HEK293 (cell line): ENCODE measurements around the gene VAT1.
A peak's percentile ranks its signal among the peaks of the same experiment; 100 is the strongest.

ENCODE experiments used
- BCL11B ChIP-seq: fragments of 450-650 bp; formaldehyde crosslinking; IDR thresholded peaks from 2 replicates; pipeline ENCODE4 v1.5.1; 2016; ENCODE audit warnings: low read depth, missing biosample characterization, missing genetic modification characterization
- ELK4 ChIP-seq: IDR thresholded peaks from 2 replicates; pipeline ENCODE4 v1.6.1; 2011; ENCODE audit warnings: mild to moderate bottlenecking, low read depth, low read length, borderline replicate concordance
- IKZF3 ChIP-seq: fragments of 450-650 bp; IDR thresholded peaks from 2 replicates; pipeline ENCODE4 v1.5.0; 2018; ENCODE audit warnings: missing biosample characterization, mild to moderate bottlenecking, missing genetic modification characterization, moderate library complexity
- PBX3 ChIP-seq: sonication (generic); formaldehyde crosslinking; IDR thresholded peaks from 2 replicates; pipeline ENCODE4 v1.8.1; 2022; ENCODE audit warnings: mild to moderate bottlenecking, moderate library complexity, missing genetic modification reagents
- PRDM10 ChIP-seq: fragments of 450-650 bp; formaldehyde crosslinking; IDR thresholded peaks from 2 replicates; pipeline ENCODE4 v1.5.1; 2016; ENCODE audit warnings: missing biosample characterization, missing genetic modification characterization
- SP7 ChIP-seq: fragments of 450-650 bp; formaldehyde crosslinking; IDR thresholded peaks from 2 replicates; pipeline ENCODE4 v1.5.1; 2016; ENCODE audit warnings: missing biosample characterization, missing genetic modification characterization
- TSHZ1 ChIP-seq: fragments of 450-650 bp; formaldehyde crosslinking; IDR thresholded peaks from 2 replicates; pipeline ENCODE4 v1.5.1; 2016; ENCODE audit warnings: missing biosample characterization, missing genetic modification characterization, borderline replicate concordance
- YY1 ChIP-seq: fragments of 450-650 bp; formaldehyde crosslinking; IDR thresholded peaks from 2 replicates; pipeline ENCODE4 v1.5.1; 2018; ENCODE audit warnings: missing biosample characterization, missing genetic modification characterization
- ZBTB26 ChIP-seq: fragments of 450-650 bp; formaldehyde crosslinking; optimal IDR thresholded peaks from 2 replicates; pipeline ENCODE3; 2016; ENCODE audit warnings: missing biosample characterization, mild to moderate bottlenecking, missing genetic modification characterization
- ZNF19 ChIP-seq: fragments of 450-650 bp; formaldehyde crosslinking; IDR thresholded peaks from 2 replicates; pipeline ENCODE4; 2016; ENCODE audit warnings: missing biosample characterization, missing genetic modification characterization, low read depth
- ZNF302 ChIP-seq: fragments of 450-650 bp; formaldehyde crosslinking; IDR thresholded peaks from 2 replicates; pipeline ENCODE4 v1.5.1; 2016; ENCODE audit warnings: missing biosample characterization, missing genetic modification characterization, low read depth
- ZNF341 ChIP-seq: fragments of 450-650 bp; formaldehyde crosslinking; IDR thresholded peaks from 2 replicates; pipeline ENCODE4; 2016; ENCODE audit warnings: low read depth, missing biosample characterization, missing genetic modification characterization
- ZNF37A ChIP-seq: fragments of 450-650 bp; IDR thresholded peaks from 2 replicates; pipeline ENCODE4 v1.5.1; 2018; ENCODE audit warnings: missing biosample characterization, missing genetic modification characterization
- ZNF416 ChIP-seq: fragments of 450-650 bp; formaldehyde crosslinking; IDR thresholded peaks from 2 replicates; pipeline ENCODE4 v1.5.1; 2016; ENCODE audit warnings: missing biosample characterization, missing genetic modification characterization
- ZNF426 ChIP-seq: fragments of 450-650 bp; formaldehyde crosslinking; IDR thresholded peaks from 2 replicates; pipeline ENCODE4 v1.5.1; 2017; ENCODE audit warnings: missing biosample characterization, missing genetic modification characterization, mild to moderate bottlenecking, inconsistent platforms, moderate library complexity
- ZNF549 ChIP-seq: fragments of 450-650 bp; IDR thresholded peaks from 2 replicates; pipeline ENCODE4 v1.5.1; 2018; ENCODE audit warnings: missing biosample characterization, missing genetic modification characterization, mild to moderate bottlenecking, inconsistent platforms, moderate library complexity
- ZNF664 ChIP-seq: fragments of 450-650 bp; formaldehyde crosslinking; IDR thresholded peaks from 2 replicates; pipeline ENCODE4 v1.5.1; 2016; ENCODE audit warnings: missing biosample characterization, missing genetic modification characterization
- ZNF791 ChIP-seq: fragments of 450-650 bp; formaldehyde crosslinking; IDR thresholded peaks from 2 replicates; pipeline ENCODE4 v1.5.1; 2016; ENCODE audit warnings: missing biosample characterization, missing genetic modification characterization
- TF ChIP-seq, protein P1 (sequence below): fragments of 450-650 bp; formaldehyde crosslinking; IDR thresholded peaks from 2 replicates; pipeline ENCODE4 v1.5.1; 2017; ENCODE audit warnings: missing biosample characterization, missing genetic modification characterization
- TF ChIP-seq, protein P2 (sequence below): fragments of 450-650 bp; formaldehyde crosslinking; IDR thresholded peaks from 2 replicates; pipeline ENCODE4 v1.5.1; 2016; ENCODE audit warnings: missing biosample characterization, missing genetic modification characterization

VAT1 gene

GRCh38 chr17:42997984-42998938, 23.9 kb downstream of the VAT1 start, which contains the start of gene RPL27 (continued):
- TF ChIP-seq PRDM10 (tag by site-specific recombination) (peak; percentile 89), IKZF3 (tag by site-specific recombination) (peak; percentile 96), ELK4 (peak; percentile 84), ZNF19 (tag by site-specific recombination) (no peak), ZNF549 (tag by site-specific recombination) (no peak), ZNF791 (tag by site-specific recombination) (no peak), YY1 (tag by site-specific recombination) (peak; percentile 88), ZNF416 (tag by site-specific recombination) (no peak), SP7 (tag by site-specific recombination) (peak; percentile 98), ZNF664 (peak; percentile 23; the same call in 1 of the 2 replicates), ZNF37A (no peak), ZNF341 (tag by site-specific recombination) (peak; percentile 97), BCL11B (tag by site-specific recombination) (0 out of 2 replicates have a peak, but pooled peaks have one; percentile 37), ZNF426 (tag by site-specific recombination) (no peak), ZBTB26 (peak; percentile 66), ZNF302 (tag by site-specific recombination) (0 out of 2 replicates have a peak, but pooled peaks have one; percentile 47), TSHZ1 (tag by site-specific recombination) (peak; percentile 87), PBX3 (CRISPR knock-in tag) (0 out of 2 replicates have a peak, but pooled peaks have one; percentile 17)
- TF ChIP-seq, protein P1, sequence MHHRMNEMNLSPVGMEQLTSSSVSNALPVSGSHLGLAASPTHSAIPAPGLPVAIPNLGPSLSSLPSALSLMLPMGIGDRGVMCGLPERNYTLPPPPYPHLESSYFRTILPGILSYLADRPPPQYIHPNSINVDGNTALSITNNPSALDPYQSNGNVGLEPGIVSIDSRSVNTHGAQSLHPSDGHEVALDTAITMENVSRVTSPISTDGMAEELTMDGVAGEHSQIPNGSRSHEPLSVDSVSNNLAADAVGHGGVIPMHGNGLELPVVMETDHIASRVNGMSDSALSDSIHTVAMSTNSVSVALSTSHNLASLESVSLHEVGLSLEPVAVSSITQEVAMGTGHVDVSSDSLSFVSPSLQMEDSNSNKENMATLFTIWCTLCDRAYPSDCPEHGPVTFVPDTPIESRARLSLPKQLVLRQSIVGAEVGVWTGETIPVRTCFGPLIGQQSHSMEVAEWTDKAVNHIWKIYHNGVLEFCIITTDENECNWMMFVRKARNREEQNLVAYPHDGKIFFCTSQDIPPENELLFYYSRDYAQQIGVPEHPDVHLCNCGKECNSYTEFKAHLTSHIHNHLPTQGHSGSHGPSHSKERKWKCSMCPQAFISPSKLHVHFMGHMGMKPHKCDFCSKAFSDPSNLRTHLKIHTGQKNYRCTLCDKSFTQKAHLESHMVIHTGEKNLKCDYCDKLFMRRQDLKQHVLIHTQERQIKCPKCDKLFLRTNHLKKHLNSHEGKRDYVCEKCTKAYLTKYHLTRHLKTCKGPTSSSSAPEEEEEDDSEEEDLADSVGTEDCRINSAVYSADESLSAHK (tag by site-specific recombination), result peak; percentile 64; the same call in 1 of the 2 replicates
- TF ChIP-seq, protein P2, sequence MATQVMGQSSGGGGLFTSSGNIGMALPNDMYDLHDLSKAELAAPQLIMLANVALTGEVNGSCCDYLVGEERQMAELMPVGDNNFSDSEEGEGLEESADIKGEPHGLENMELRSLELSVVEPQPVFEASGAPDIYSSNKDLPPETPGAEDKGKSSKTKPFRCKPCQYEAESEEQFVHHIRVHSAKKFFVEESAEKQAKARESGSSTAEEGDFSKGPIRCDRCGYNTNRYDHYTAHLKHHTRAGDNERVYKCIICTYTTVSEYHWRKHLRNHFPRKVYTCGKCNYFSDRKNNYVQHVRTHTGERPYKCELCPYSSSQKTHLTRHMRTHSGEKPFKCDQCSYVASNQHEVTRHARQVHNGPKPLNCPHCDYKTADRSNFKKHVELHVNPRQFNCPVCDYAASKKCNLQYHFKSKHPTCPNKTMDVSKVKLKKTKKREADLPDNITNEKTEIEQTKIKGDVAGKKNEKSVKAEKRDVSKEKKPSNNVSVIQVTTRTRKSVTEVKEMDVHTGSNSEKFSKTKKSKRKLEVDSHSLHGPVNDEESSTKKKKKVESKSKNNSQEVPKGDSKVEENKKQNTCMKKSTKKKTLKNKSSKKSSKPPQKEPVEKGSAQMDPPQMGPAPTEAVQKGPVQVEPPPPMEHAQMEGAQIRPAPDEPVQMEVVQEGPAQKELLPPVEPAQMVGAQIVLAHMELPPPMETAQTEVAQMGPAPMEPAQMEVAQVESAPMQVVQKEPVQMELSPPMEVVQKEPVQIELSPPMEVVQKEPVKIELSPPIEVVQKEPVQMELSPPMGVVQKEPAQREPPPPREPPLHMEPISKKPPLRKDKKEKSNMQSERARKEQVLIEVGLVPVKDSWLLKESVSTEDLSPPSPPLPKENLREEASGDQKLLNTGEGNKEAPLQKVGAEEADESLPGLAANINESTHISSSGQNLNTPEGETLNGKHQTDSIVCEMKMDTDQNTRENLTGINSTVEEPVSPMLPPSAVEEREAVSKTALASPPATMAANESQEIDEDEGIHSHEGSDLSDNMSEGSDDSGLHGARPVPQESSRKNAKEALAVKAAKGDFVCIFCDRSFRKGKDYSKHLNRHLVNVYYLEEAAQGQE (tag by site-specific recombination), result no peak; the same call in 1 of the 2 replicates
